NOMO-1 treated with dmso at 0.1 percent for 144 hours (cell line): Measurements from ENCODE around the gene PTPRU.

Experiments
- DNase-seq: peaks from one replicate; lab custom pipeline; 2025; ENCODE audit not compliant: unreplicated experiment; lab: John Stamatoyannopoulos, UW

Gene PTPRU

DNA sequence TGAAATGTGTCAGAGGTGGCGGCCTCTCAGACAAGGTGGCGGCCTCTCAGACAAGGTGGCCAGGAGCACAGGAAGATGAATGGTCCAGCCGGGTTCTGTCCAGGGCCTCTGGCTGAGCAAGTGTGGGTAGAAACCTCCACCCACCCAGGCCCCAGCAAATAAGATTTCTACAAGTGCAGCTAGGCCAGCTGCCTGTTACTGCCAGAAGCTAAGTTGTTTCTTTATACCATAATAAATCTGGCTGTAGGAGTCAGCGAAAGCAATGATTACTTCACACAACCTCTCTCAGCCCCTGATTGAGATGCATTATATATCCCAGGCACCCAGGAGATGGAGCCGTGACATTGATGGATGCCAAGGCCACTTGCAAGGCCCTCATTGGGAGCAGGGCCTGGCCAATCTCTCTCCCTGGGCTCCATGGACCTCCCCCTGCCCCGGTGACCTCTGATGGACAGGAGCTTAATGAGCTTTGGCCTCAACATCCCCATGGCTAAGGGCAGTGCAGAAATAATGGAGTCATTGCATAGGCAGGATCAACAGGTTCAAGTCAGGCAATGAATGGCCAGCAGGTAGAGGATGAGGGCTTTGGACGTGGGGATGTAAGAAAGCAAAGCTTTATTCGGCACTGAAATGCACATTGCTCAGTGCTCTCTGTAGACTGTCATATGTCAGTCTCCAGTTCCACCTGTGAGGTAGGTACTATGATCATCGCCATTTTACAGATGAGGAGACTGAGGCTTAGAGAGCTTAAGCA lies 92.9 kb downstream of the PTPRU start:
- no peak for DNase-seq

DNA sequence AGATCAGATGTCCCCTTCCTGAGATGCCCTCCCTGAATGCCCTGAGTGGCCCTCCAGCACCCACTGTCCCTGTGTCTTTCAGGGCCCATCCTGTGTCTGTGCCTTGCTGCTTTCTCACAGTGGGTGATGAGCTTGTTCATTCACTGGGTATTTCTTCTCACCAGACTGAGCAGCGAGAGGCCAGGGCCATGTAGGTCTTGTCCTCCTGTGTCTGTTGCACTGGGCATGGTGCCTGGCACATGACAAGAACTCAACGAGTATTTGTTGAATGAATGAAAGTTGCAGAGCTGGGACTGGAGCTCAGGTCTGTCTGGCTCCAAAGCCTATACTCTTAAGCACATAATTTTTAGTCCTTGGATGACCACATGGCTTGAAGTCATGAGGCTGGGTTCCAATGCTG lies 93.8 kb downstream of the PTPRU start:
- DNase-seq, result no peak

DNA sequence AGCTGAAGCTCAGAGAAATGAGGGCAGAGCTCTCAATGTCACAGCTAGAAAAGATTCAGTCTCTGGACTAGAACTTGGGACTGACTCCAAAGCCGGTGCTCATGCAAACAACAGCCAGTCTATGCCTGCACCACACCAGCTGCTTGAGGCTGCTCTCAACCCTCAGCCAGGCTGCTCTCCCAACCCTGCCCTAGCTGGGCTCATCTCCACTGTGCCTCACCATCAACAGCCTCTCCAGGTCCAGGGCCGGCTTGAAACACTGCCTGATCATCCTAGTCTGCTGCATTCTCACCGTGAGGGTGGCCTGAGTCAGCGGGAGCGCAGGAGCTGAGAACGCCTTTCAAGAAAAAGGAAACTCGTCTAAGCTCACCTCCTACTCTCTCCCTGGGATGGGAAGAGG lies 94.5 kb downstream of the PTPRU start:
- no peak for DNase-seq

DNA sequence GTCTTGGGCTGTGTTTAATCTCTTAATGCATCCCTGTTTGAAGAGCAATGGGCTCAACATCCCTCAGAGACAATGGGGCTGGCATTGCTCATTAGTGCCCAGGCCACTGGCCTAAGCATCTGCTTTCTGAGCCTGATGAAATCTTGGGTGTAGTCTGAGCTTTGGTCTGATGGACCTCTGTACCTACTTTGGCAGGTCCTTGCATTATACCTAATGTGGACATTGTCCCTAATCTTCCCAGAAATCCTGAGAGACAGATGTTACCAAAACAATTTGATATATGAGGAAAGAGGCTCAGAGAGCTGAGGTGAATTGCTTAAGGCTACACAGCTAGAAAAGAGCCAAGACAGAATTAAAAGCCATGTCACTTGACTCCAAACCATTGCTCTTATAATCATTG lies 95.0 kb downstream of the PTPRU start:
- no peak for DNase-seq

DNA sequence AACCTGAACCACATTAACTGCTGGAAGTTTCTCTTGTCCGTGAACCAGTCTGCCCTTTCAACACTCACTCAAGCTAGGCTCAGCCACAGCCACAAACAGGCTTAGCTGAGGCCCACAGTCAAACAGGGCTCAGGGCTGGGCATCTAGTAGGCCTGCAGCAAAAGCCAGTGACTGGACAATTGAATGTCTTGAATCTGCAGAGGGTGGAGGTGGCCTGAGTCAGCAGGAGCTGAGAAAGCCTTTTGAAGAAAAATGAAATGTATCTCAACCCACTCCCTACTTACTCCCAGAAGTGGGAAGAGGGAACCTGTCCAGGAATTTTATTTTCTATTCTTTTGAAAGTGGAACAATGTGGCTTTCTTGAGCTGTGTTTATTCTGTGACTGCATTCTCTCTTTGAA lies 95.4 kb downstream of the PTPRU start:
- DNase-seq, result no peak

DNA sequence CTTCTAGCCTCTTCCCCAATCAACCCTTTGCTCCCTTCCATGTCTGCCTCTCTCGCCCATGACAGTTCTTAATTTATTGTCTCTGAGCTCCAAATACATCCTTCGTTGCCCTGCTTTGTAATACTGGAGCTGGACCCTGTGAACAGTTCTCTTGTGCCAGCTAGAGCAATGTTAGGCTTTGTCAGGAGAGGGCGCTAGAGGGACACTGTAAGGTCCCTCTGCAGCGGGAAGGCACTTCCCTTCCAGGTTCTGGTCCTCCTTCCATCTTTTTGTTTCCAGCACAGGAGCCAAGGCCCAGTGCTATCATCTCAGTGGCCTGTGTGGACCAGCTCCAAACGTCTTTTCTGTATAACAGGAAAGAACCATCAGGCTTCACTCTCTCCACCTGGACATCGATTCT lies 95.9 kb downstream of the PTPRU start:
- DNase-seq, result no peak

DNA sequence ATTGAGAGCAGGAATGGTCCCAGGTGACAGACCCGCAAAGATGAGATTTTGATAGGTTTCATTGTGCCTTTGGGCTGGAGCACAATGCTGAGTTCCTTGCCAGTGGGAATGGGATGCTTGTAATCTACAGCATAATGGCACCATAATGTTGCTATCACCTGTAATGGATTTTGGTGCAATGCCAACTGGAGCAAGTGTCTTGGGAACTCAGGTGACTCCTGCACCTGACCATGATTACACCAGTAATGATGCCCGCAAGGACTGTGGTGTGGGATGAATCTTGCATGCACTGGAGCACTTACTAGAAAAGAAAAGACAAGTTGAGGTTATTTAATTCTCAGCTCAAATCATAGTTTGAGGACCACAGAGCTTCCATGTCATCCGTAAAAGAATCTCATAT lies 96.7 kb downstream of the PTPRU start:
- no peak for DNase-seq

DNA sequence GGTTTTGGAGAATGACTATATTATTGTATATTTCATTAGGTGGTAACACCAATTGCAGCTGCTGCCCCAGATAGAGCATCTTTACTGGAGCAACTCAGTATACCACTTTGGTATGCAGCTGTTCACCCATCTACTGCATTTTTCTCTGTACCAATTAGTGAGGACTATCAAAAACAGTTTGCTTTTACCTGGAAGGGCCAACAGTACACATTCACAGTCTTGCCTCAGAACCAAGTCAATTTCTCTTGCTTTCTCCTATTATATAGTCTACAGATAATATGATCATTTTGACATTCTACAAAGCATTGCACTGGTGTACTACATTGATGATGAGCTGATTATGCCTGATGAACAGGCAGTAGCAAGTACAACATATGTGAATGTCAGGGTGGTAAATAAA lies 99.3 kb downstream of the PTPRU start:
- no peak for DNase-seq

DNA sequence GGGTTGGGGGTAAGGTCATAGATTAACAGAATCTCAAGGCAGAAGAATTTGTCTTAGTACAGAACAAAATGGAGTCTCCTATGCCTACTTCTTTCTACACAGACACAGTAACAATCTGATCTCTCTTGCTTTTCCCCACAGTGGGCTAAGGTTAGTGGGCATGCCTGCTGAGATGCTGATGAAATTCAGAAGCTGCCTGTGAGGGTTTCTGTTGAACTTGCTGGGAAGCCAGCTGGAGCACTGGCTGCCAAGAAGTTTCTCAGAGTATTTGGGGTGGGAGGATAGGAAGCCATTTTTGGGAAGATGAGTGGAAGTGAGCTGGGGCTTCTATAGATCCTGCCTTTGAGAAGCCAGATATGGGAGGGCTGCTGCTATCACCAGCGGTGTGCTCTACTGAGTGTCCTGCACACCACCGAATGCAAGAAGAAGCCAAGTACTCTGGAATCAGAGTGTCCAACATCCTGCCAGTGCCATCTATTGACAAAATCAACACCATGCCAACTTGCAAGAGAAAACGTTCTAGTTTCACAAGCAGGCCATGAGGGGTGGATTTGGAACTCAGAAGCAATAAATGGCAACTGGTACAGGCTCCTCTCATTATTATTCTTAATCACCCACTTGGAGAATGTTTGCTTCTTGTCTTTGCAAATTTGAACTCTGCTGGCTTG lies 102.7 kb downstream of the PTPRU start:
- no peak for DNase-seq

DNA sequence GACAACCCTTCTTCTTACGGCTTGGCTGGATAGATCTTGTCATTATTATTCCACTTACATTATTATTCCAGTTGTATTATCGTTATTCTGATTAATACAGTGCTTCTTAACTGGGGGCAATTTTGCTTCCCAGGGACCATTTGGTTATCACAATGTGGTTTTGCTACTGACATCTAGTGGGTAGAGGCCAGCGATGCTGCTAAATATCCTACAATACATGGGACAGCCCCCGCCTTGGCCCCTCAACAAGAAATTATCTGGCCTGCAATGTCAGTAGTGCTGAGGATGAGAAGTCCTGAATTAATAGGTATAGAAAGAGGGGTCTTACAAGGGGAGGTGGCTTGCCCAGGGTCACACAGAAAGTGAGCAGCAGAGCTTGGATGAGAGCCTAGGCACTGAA lies 105.6 kb downstream of the PTPRU start:
- DNase-seq, result no peak

DNA sequence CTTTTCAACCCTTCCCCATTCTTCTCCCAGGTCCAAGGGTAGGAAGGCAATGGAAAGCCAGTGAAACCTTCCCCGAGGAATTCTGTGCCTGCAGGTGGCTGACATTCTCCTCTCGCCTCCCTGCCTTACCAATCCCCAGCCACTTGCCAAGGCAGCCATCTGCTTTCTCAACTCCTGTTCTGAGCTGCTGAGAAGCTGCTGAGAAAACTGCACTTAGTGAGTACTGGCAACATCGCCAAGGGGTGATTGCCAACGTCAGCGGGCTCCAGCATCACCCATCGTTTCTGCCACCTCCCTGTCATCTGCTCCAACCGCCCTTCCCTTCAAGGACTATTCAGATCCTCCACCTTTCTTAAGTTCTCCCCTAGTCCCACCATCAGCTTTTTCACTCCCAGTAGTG lies 106.0 kb downstream of the PTPRU start:
- no peak for DNase-seq

DNA sequence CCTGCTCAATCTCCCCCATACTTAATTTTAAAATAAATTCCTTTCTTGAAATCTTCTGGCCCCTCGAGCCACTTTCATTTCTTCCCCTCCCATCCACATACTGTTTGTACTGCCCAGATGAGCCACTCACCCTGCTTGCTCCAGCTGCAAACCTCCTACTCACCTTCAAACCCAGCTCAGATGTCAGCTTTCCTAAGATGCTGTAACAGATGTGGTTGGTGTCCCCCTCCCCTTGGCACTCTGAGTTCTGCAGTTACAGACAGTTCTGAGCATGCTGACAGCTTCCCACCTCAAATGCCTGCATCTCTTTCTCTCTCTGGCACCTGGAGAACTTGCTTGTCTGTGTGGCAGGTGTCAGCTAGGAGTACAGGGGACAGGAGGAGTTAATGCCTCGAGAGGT lies 106.7 kb downstream of the PTPRU start:
- no peak for DNase-seq

DNA sequence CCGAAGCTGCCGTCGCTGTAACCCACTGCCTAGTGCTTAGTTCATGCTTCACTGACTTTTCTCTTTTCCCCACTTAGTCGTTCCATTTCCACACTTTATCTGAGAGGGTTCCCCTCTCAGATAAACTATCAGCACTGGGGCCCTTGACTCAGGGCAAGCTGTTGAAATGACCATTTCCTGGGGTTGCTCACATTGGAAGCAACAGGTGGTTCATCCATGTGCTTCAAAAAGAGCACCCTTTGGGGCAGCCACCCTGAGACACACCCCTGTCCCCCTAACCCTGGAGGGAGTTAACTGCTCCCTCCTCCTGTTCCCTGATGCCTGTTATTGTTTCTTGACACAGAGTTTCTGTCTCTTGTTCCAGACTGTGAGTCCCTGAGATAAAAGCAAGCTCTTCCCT lies 107.2 kb downstream of the PTPRU start:
- DNase-seq, result no peak

DNA sequence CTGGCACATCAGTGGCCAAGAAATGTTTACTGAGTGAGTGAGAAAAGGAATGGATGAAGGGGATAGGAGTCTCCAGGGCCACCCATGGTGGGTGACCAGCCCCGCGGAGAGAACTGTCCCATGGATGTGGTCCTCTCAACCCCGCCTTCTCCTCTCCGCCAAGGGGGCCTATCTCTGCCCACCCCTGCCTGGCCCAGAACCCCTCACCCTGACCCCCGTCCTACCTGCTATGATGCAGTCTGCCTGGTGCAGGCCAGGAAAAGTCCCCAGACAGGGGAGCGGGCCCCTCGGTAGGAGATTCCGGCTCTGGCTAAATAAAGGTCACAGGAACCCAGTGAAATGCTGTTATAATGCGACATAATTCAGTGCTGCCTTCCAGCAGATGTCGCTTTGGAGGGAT lies 107.6 kb downstream of the PTPRU start:
- DNase-seq, result no peak

DNA sequence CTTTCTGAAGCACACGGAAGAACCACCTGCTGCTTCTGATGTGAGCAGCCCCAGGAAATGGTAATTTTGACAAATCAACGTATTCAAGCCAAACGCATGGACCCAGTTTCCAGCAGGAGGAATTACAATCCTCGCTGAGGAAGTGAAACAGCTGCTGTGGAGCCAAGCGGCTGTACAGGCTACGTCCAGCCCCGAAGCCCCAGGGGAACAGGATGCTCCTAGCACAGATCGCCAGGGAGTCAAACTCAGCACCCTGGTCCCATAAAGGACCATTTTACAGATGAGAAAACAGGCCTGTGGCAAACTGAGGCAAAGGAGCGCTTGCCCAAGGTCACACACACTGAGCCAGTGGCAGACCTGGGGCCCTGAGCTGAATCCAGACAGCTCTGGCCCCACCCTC lies 108.0 kb downstream of the PTPRU start:
- DNase-seq, result no peak

DNA sequence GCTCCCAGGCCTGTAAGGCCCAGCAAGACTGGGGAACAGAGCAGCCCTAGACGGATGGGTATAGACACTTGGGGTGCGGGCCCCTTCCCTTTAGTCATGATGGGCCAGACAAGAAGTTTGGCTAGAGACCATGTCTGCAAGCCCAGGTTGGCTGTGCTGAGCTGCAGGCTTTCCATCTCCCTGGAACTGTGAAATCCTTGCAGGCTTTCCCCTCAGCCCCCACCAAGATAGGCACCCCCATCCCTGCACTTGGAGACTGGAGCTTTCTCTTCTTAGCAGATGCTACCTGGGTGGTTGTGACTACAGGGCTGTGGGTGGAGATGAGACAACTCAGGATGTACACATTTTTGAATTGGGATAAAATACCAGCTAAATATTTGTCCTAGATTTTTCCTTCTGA lies 110.3 kb downstream of the PTPRU start:
- no peak for DNase-seq

DNA sequence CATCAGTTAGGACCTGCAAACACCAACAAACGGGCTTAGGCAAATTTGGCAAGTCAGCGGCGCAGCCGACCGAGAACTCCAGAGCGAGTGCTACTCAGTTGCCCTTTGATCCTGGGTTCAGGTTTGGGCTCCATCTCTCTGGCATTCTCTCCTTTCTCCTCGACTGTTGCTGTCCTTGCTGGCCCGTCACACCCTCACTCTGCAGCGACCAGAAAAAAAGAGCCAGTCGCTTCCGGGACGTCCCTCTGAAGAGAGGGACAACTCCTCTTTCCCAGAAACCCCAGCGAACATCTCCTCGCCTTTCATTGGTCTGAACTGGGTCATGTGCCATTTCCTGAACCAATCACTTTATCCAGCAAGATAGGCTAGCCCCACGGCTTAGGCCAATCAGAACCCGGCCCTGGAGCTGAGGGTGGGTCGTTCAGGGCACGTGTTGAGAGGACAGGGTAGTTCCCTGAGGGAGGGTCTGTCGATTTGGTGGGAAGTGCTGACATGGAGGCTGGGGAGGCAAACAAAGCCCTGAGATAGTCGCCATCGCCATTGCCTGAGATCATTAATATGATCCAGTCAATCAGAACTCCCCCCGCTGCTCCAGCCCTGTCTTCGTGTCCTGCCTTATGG lies 113.7 kb downstream of the PTPRU start:
- DNase-seq, result no peak

DNA sequence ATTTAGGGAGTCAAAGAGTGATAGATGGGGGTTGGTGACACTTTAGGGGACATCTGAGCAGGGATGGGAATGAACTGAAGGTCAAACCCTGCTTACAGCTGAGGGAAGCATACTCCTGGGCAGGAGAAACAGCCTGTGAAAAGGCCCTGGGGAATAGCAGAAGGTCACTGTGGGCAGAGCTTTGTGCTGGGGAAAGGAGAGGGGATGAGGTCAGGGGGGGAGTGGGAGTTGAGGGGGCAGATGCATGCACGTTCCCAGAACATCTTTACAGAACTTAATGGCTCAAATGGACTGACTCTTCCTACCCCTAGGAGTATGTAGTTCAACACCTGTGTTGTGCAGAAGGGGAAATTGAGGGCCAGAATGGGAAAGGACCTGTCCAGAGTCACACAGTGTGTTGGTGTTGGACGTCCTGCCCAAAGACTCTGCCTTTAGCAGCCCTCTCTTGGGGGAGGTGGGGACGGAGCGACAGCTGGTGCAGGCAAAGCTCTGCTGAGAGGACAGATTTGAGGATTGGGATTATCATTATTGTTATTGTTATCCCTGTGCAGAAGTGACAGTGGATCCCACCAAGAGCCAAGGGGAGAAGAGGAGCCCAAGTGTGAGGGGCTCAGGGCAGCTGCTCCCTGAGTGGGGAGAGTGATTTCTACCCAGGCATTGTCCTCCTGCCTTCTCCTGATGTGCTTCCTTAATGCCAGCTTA lies 116.5 kb downstream of the PTPRU start:
- no peak for DNase-seq

DNA sequence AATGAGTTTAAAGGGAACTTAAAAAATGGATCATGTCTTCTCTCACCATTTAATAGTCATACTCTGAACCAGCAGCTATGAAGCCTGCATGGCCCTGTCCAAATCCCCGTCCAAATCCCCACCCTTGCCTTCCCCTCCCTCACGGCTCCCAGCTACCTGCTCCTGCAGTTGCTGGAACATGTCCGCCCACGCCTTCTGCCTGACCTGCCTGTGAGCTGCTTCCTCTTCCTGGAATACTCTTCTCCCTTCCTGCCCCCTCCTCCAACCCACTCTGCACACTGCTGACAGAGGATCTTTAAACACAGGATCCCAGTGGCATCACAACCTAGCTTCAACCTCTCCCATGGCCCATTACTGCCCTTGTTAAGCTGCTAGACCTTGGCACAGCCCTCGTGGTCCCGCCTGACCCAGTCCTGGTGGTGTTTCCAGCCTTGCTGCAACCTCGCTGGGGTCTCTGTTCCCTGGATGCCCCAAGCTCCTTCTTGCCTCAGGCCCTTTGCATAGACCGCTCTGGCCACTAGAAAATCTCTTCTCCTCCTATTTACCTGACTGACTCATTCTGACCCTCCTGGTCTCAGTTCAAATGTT lies 118.3 kb downstream of the PTPRU start:
- DNase-seq, result no peak

DNA sequence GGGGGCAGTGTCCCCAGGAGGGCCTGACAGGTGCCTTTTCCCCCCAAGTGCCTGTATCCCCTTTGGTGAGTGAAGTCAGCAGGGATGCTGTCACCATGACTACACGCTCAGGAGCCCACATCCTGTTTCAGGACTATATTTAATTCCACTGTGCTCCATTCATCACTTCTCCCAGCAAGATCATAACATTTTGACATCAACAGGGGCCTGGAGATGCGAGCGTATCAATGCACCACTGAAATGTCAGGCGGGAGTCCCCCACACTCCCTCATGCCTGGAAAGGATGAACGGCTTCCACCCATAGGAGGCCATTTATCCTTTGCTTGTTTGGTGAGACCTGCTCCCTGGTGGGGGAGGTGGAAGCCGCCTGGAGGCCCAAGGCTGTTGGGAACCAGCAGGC lies 119.1 kb downstream of the PTPRU start:
- no peak for DNase-seq

DNA sequence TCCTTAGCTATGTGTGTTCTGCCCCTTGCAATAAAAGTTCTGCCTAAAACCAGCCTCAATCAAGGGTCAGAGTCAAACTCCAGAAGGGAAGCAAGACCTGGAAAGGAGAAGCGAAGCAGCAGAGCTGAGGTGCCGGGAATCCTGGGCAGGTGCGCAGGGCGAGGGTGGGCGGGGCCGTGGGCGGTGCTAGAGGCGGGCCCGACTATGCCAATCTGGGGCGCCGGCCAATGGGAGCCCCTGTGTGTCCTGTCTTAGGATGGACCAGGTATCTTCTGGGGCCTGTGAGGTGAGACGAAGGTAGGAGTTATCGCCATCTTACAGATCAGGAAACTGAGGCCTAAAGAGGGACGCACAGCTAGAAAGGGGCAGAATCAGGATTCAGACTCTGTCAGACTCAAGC lies 120.3 kb downstream of the PTPRU start:
- no peak for DNase-seq

DNA sequence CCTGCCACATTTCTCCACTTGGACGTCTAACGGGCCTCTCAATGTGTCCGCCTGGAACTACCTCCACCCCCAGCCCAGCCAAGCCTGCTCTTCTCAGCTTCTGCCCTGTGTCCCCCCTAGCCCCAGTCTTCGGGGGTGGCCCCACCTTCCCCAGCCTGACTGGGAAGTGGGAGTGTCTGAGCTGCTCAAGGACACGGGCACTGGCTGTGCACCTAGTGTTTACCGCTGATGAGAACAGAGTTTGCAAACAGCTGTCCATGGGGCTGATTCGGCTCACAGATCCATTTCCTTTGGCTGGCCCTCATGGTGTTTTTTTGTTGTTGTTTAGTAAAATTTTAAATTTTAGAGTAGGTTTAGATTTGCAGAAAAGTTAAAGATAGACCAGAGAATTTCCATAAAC lies 121.1 kb downstream of the PTPRU start:
- DNase-seq, result no peak
